DMS 273 (cell line): Measurements from ENCODE around the gene CKB.

ENCODE experiments used
- DNase-seq: peaks from one replicate; lab custom pipeline; 2025; ENCODE audit not compliant: unreplicated experiment; lab: John Stamatoyannopoulos, UW

The CKB gene

DNA sequence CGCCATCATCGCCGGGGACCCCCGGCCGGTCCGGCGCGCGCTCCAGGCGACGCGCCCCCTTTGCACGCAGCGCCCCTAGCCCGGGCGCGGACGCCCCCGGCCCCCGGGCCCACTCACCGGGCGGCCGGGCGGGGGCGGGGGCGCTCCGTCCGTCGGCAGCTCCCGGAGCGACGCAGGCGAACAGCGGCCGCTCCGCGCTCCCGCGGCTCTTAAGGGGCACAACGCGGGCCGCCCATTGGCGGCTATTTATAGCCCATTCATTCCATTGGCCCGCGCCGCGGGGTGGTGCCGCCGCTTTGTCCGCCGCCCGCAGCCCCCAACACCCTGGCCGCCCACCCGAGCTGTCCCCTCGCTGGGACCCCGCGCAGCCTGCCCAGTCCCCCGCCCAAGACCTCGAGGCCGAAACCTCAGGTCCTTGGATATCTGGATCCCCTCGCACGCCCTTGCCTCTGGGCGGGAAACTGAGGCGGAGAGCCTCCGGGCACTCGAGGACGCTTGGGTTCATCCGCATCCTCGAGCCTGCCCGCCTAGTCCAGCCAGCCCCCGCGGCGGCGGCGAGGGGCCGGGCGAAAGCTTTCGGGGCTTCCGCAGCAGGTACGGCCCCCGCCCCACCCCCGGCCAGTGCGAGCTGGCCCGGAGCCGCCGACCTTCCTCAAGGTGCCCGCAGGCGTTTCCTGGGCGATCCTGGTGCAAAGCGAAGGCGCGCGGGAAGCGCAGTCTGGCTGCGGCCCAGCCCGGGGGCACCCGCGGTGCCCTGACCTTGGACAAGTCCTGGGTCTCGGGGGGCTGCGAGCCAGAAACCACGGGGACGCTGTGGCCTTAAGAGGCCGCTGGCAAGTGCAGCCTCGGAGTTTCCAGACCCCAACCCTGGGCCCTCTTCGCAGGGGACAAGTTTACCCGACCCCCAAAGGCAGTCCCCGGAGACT, at the start of gene CKB:
TSS of gene CKB (minus strand) at position 182 of the 926 bp plus-strand sequence. CDS start 337 bp downstream, outside the sequence.
- peak; percentile 94 for DNase-seq

DNA sequence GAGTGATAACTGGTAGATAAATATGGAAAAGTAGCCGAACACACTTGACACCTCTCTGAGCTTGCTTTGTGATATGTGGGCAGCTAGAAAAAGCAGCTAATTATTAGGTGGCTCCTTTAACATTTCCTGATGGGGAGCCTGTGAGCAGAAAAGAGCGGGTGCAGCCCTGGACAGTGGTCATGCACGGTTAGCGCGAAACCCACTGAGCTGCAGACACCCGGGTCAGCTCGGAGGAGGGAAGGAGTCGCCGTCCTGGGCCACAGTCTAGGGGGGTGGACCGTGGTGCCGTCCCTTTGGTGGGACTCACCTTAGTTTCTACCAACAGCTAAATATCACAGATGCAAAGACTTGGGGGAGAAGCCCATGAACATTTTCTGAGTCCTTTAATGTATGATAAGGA, 46.8 kb upstream of the CKB start:
- DNase-seq = no peak

DNA sequence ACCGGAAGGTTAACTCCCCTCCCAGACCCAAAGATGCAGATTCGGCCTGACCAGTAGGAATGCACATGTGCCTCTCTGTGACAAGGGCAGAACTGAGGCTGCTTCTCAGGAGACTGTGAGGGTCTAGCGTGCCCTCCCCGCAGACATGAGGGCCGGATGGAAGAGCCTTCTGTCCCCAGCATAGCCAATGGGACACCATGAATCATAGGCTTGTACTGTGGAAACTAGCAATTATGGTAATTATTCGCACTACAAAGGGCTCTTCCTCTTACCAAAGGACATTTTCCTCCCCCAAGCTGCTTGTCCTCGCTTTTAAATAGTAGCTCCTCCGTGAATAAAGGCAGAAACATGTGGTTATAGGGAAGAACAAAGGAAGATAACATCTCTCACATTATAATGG, 46.3 kb upstream of the CKB start:
- DNase-seq = no peak

DNA sequence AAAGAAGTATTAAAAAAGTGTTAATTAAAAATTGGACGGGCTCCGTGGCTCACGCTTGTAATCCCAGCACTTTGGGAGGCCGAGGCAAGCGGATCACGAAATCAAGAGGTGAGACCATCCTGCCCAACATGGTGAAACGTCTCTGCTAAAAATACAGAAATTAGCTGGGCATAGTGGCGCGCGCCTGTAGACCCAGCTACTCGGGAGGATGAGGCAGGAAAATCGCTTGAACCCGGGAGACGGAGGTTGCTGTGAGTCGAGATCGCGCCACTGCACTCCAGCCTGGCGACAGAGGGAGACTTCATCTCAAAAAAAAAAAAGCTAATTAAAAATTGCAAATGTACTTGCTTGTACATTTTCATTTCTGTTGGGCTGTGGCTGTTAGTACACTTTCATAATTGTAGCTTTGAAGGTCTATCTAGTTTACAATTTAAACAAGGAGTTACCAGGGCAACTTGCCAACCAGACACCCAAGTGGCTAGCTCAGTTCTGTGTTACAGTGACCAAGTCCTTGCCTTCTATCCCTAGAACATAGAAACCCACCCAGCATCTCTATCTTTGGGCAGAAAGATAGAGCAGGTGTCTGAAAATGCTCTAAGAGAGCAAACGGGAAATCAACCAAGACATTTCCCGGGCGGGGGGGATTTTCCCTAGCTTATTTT, 41.3 kb upstream of the CKB start:
- DNase-seq = peak; percentile 34

DNA sequence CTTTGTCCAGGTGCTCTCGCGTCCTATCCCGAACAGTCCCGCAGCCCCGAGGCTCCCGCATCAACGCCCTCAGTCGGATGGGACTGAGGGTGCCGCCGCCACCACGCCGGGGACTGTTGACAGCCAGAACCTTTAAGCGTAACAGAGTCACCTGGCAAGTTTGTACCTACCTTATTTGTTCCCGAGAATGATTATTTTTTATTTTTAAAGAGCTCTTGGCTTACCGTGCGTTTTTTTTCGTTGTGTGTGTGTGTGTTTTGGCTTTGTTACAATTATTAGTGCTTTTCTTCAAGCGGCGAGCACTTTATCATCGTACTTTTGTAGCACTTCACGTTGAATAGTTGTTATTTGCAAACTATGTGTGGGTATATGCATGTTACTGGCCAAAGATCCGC, 40.6 kb upstream of the CKB start:
- DNase-seq = no peak

DNA sequence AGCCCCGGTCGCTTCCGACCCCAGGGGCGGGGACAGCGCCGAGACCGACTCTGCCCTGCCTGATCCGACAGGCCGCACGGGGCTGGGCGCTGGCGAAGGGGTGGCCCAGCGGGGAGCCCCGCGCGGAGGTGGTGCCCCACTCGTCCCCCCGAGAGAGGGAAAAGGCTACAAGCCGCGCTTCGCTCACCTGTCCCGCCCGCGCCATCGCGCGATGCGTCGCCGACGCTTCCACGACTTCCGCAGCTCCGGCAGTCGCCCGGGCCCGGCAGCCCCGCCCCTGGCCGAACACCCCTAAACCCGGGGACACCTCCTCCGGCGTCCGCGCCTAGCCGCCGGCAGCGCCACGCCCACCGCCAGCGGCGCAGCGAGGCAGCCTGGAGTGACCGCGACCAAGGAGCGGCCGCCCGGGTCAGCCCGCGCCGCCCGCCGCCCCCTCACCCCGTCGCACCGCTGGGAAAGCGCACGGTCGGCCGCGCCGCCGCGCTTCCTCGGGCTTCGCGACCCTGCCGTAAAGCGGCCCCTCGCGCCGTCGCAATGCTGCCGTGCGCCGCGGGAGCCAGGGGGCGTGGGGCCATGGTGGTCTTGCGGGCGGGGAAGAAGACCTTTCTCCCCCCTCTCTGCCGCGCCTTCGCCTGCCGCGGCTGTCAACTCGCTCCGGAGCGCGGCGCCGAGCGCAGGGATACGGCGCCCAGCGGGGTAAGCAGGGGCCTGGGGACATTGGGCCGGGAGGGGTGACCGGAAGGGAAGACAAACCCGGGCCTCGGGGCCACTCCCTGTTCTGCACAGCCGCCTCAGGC, 40.0 kb upstream of the CKB start, which contains the start of the genes BAG5 and COA8:
TSS of gene BAG5 (minus strand) at position 229 of the 797 bp plus-strand sequence. CDS start 1,493 bp downstream, outside the sequence.
TSS of gene COA8 (plus strand) at position 532 of the 797 bp plus-strand sequence. CDS start at position 574, 42 bp downstream.
- DNase-seq = peak; percentile 97

DNA sequence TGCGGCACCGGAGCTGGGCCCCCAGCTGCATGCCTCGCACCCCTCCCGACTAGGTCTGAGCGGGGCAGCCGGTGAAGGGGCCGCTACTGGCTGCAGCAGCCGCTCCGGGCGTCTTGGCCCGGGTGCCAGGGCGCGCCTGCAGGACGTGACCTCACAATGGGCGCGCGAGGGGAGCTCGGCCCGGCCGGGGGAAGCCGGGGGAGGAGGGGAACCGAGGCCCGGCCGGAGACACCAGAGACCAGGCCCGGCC, 39.5 kb upstream of the CKB start:
- peak; percentile 79 for DNase-seq

DNA sequence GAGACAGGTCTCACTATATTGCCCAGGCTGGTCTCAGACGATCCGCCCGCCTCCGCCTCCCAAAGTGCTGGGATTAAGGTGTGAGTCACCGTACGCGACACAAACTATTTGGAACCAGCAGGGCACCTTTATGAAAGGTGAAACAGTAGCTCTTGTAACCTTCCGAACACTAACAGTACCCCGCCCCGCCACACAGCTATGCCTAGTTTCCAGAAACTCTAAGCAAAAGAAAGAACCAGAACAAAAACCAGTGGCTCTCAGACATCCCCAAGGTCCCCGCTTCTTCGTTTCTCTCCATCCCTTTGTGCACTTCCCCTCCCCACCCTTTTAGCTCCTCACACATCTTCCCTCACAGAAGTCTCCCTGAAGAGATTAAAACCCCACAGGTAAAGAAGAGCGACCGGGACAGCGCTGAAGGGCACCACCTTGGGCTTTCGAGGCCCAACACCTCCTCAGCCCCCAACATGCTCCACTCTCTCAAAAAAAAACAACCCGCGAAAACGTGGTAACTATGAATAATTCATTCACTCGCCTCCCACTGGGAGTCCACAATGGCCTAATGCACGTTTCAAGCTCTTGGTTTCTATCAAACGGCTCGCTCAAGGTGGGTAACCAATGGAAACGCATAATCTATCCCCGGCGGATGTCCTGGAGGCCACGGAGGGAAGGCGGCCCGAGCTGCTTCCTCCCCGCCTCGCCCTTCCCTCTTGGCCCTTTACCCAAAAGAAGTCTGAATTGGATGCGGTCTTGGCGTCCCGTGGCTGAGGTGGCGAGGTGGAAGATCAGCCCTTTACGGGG, 39.0 kb upstream of the CKB start:
- DNase-seq = peak; percentile 78

DNA sequence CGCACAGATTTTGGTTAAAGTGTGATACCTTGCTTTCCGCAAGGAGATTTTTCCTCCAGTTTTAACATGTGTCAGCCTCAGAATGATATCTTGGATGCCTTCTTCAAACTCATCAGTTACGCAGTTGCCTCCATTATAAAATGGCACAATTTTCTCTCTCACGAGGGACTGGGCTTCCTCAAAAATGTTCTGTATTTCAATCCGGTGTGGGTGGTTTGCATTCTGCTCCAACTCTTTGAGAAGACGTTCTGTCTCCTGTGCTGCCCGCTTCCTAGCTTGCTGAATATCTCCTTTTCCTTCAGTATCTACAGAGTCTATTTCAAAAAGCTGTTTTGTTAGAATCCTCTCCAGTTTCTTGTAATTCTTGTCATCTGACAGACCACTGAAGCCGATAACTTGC, 38.1 kb upstream of the CKB start:
- no peak for DNase-seq

DNA sequence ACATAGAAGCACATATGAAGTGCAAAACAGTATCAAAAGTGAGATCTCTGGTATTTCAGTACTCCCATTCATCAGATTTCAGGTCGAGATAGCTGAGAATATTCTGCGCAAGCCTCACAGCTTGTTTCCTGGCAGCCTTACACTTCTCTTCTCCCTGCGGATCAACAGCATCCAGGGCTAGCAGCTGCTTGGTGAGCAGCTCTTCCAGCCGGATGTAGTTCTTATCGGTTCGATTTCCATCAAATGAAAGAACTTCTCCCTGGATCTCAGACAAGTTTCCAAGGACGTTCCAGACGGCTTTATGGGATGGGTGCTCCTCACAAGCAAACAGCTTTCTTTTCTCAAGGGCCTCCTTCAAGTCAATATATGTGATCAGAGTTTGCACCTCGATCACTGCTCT, 37.1 kb upstream of the CKB start:
- DNase-seq = no peak

DNA sequence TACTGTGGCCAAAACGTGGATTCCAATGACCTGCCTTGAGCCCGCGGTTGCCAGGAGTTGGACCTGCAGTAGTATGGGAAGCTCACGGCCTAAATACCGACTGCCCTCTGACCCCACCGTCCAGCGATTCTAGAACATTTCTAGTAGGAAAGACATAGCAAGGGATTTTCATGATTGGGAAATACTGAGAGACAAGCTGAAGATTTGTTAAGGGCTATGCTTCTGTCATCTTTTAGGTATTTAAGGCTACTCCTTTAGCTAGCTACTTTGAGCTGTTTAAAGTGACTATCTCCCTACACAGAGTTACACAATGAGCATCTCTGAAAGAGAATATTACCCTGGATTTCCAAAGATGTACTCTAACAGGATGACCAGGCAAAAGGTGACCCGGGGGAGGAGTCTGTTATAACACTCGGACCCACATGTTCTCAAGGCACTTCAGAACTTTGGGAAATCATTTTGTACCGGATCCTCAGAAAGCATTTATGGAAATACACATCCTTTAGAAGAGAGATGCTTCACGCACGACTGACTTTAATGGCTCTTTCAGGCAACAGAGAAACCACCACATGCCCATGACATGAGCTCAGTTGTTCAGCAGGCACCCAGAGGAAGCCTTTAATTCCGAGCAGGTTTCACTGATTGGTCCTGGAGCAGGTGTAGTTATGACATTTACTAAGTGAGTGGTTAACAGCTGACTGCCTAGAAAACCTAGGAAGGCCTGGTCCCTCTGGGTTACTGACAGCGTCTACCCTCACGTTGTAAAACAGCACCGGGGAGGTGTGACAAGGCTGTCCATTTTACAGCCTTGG, 35.6 kb upstream of the CKB start:
- DNase-seq = no peak

DNA sequence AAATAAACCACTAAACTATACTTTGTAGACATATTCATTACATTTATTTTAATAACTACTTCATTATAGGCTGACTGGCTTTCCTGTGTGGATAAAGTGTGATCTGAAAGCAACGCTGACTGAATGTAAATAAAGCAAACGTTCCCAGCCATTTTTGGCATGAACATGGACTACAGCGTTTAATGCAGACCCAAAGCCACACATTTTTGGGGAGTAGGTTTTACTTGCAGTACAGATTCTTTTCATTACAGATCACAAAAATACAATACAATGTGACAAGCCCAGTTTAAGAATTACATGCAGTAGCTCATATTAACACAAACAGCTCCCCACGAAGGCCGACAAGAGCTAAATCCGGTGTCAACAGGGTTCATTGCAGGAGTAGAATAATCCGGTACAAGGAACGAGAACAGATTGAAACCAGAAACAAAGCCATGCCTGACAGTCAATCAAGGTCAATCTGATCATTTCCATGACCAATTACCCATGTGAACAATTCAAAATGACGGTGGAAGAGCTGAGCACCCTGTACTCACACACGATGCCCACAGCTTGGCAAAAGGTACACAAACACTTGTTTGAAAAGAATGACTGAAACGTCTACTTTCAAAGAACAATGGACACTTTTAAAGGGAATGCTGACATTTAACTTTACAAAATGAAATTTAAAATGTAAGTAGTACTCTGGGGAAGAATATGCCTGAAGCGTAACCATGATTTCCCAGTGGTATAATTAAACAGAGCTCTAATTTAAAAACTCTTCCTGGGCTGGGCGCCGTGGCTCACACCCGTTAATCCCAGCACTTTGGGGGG, 34.5 kb upstream of the CKB start:
- no peak for DNase-seq

DNA sequence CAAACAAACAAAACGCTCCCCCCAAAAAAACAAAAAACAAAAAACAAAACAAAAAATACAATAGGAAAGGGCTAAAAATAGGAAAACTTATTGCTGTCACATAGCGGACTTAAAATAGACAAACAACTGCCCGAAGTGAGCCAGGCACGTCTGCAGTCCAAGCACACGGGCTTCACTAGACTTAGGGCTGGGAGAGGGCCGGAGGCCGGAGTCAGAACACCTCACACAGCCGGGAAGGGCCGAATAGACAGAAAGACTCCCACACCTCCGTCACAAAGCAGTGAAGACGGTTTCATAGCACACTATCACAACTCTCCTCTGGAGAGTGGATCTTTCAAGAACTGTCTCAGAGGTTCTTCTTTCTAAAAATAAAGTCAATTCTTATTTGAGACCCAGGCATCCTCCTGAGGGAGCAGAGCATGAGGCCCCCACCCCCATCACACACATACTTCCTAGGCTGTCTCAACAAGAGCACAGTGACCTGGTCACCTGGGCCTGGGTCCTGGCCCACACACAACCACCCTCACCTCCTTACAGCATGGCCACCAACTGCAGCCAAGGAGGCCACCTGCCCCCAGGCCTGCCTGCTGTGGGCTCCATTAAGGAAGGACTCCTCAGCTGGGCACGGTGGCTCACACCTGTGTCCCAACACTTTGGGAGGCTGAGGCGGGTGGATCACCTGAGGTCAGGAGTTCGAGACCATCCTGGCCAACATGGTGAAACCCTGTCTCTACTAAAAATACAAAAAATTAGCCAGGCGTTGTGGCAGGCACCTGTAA, 33.1 kb upstream of the CKB start:
- DNase-seq = no peak

DNA sequence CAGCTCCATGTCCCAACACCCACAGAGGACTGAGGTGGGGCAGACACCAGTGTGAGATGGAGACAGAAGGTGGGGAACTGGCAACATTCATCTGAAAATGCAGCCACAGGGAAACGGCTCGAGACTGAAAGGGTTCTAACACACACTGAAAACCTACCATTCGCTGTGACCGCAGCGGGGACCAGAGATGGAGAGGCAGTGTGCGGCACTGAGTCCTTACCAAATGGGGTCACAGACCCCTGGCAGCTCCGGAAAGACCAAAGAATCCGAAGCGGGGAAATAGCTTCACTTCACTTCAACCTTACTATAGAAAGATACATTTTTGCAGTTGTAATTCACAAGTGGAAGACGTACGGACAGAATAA, 30.2 kb upstream of the CKB start:
- DNase-seq = no peak

DNA sequence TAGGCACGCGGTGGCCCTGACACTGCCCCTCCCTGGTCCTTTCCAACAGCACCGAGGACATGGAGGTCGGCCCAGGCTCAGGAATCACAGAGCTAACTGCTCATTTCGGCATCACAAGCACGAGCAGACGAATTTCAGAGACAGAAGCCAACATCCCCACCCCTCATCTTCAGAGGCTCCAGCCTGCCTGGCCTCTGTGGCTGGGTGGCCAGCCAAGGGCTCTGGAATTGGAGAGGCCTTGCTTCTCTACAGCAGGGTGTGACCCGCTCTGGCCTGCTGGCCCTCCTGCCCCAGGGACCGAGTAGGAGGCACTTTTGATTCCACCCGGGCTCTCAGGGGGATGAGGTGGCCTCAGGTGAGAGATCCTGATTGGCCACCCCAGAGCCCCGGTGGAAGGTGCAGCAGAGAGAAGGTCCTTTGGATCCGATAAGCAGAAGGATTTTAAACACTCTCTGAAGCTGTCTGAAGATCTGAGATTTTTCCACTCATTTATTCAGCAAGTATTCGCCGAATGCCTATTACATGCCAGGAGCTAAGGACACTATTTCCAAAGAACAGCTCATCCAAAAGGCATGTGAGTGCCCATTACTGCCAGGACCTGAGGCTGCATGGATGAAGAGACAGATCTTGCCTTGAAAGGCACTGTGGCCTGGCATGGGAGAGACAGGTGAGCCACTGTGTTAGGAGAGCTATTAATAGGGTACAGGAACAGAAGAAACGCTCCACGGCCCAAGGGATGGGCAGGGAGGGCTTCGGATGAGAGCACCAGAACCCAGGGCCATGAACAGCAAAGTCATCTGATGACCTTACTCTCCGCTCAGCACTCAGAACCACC, 29.6 kb upstream of the CKB start:
- DNase-seq = no peak

DNA sequence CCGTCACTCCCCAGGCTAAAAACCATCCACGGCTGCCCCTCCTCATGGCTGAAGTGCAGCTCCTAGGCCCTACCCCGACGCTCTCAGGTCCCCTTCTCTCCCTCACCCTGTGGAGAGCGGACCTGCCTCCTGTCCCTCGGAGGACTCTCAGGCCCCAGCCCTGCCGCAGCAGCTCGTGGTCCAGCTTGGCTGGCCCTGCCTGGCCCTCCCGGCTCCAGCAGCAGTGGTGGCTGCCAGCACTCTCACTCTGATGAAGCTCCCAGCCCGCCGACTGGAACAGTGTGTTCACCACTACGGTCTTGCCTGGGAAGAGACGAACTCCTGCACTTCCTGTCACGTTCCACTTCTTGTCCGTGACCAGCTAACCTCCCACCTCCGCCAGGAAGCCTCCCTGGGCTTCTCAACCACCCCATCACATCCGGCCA, 28.7 kb upstream of the CKB start:
- no peak for DNase-seq
